ENCODE measurements around the gene TGFBI.

GRCh38 chr5:136034984-136035383 is 6.2 kb downstream of the TGFBI start:
- TF ChIP-seq, protein P1, sequence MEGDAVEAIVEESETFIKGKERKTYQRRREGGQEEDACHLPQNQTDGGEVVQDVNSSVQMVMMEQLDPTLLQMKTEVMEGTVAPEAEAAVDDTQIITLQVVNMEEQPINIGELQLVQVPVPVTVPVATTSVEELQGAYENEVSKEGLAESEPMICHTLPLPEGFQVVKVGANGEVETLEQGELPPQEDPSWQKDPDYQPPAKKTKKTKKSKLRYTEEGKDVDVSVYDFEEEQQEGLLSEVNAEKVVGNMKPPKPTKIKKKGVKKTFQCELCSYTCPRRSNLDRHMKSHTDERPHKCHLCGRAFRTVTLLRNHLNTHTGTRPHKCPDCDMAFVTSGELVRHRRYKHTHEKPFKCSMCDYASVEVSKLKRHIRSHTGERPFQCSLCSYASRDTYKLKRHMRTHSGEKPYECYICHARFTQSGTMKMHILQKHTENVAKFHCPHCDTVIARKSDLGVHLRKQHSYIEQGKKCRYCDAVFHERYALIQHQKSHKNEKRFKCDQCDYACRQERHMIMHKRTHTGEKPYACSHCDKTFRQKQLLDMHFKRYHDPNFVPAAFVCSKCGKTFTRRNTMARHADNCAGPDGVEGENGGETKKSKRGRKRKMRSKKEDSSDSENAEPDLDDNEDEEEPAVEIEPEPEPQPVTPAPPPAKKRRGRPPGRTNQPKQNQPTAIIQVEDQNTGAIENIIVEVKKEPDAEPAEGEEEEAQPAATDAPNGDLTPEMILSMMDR (IDR thresholded peaks at IDR 0.05; ENCODE audit: low read depth, low read length, poor library complexity, severe bottlenecking), result no peak
- no peak for TF ChIP-seq EZH2phosphoT487 (IDR thresholded peaks at IDR 0.05; ENCODE audit: borderline replicate concordance, low read length)

Measured in DOHH2 (cell line).